GM23338 (cell line): ENCODE results near the gene SETBP1.

Experiments
- CREB1 ChIP-seq: fragments of 250-450 bp; sonication (Bioruptor Pico); IDR thresholded peaks from 2 replicates; pipeline ENCODE4 v1.5.0; 2020; ENCODE audit warnings: low read depth, mild to moderate bottlenecking, moderate library complexity
- EZH2phosphoT487 ChIP-seq: fragments of 200-600 bp; sonication (generic); IDR thresholded peaks from one replicate; pipeline ENCODE4 v1.8.1; 2018; ENCODE audit warnings: antibody characterized with exemption; ENCODE audit not compliant: unreplicated experiment
- POLR2AphosphoS5 ChIP-seq: IDR thresholded peaks from 2 replicates; pipeline ENCODE4 v1.6.1; 2016; ENCODE audit warnings: antibody characterized with exemption, low read depth
- TF ChIP-seq, protein P1 (sequence below), 2 experiments: fragments of 200-600 bp in 1 of 2; sonication (generic) in 1 of 2; conservative IDR thresholded peaks; 2 replicates each; pipeline versions ENCODE4 v1.5.1 to v1.6.1; 2016 to 2017; ENCODE audit warnings: antibody characterized with exemption in 2 of 2, low read depth in 2 of 2, mild to moderate bottlenecking in 2 of 2, moderate library complexity in 1 of 2
- TF ChIP-seq, protein P2 (sequence below): IDR thresholded peaks from one replicate; pipeline ENCODE4 v1.6.1; 2018; ENCODE audit warnings: antibody characterized with exemption; ENCODE audit not compliant: unreplicated experiment

GRCh38 chr18:44866103-44866502, 185.4 kb downstream of the SETBP1 start:
- TF ChIP-seq POLR2AphosphoS5, result no peak
- TF ChIP-seq, protein P1, sequence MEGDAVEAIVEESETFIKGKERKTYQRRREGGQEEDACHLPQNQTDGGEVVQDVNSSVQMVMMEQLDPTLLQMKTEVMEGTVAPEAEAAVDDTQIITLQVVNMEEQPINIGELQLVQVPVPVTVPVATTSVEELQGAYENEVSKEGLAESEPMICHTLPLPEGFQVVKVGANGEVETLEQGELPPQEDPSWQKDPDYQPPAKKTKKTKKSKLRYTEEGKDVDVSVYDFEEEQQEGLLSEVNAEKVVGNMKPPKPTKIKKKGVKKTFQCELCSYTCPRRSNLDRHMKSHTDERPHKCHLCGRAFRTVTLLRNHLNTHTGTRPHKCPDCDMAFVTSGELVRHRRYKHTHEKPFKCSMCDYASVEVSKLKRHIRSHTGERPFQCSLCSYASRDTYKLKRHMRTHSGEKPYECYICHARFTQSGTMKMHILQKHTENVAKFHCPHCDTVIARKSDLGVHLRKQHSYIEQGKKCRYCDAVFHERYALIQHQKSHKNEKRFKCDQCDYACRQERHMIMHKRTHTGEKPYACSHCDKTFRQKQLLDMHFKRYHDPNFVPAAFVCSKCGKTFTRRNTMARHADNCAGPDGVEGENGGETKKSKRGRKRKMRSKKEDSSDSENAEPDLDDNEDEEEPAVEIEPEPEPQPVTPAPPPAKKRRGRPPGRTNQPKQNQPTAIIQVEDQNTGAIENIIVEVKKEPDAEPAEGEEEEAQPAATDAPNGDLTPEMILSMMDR (conservative IDR thresholded peaks at IDR 0.05; ENCODE audit: low read depth in 2 of 2), result no peak
- no peak for TF ChIP-seq EZH2phosphoT487
- no peak for TF ChIP-seq CREB1 (CRISPR knock-in tag)
- TF ChIP-seq, protein P2, sequence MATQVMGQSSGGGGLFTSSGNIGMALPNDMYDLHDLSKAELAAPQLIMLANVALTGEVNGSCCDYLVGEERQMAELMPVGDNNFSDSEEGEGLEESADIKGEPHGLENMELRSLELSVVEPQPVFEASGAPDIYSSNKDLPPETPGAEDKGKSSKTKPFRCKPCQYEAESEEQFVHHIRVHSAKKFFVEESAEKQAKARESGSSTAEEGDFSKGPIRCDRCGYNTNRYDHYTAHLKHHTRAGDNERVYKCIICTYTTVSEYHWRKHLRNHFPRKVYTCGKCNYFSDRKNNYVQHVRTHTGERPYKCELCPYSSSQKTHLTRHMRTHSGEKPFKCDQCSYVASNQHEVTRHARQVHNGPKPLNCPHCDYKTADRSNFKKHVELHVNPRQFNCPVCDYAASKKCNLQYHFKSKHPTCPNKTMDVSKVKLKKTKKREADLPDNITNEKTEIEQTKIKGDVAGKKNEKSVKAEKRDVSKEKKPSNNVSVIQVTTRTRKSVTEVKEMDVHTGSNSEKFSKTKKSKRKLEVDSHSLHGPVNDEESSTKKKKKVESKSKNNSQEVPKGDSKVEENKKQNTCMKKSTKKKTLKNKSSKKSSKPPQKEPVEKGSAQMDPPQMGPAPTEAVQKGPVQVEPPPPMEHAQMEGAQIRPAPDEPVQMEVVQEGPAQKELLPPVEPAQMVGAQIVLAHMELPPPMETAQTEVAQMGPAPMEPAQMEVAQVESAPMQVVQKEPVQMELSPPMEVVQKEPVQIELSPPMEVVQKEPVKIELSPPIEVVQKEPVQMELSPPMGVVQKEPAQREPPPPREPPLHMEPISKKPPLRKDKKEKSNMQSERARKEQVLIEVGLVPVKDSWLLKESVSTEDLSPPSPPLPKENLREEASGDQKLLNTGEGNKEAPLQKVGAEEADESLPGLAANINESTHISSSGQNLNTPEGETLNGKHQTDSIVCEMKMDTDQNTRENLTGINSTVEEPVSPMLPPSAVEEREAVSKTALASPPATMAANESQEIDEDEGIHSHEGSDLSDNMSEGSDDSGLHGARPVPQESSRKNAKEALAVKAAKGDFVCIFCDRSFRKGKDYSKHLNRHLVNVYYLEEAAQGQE, result no peak
